D341Med (cell line): ENCODE measurements around the gene ZNF467.
A peak's percentile ranks its signal among the peaks of the same experiment; 100 is the strongest.

Source experiments
- DNase-seq: peaks from one replicate; pipeline ENCODE4 v3.0.0; 2012; ENCODE audit warnings: low spot score

The ZNF467 gene, protein sequence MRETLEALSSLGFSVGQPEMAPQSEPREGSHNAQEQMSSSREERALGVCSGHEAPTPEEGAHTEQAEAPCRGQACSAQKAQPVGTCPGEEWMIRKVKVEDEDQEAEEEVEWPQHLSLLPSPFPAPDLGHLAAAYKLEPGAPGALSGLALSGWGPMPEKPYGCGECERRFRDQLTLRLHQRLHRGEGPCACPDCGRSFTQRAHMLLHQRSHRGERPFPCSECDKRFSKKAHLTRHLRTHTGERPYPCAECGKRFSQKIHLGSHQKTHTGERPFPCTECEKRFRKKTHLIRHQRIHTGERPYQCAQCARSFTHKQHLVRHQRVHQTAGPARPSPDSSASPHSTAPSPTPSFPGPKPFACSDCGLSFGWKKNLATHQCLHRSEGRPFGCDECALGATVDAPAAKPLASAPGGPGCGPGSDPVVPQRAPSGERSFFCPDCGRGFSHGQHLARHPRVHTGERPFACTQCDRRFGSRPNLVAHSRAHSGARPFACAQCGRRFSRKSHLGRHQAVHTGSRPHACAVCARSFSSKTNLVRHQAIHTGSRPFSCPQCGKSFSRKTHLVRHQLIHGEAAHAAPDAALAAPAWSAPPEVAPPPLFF

DNA sequence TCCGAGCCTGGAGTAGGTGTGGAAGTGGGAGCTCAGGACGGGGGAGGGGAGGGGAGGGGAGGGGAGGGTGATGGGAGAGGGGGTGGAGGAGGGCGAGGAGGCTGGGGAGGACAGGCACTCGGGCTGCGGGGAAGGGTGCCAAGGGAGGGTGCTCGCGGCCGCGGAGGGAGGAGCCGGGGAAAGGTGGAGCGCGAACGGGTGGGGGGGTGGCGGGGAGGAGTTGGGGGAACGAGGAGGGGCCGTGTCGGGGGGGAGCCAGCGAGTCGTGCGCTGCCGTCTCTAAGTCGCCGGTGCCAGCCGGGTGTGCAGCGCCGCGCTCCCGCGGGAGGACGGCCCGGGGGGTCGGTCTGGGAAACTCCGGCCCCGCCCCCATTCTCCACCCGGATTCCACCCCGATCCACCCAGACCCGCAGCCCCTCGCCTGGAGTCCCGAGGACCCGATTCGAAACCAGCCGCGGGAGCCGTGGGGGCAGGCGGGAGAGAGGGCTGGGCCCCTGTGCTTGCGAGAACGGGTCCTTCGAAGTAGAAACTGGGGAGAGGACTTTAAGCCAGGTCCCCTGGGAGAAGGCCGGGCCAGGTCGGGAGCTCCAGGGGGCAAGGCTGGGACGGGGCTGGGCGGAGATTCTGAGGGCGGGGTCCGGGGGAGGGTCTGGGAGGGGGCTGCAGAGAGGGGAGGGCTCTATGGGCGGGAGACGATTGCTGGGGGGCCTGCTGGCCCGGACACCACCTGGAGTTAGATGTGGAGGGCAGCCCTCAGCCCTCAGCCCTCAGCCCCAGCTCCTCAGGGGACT, at the start of gene ZNF467:
TSS of gene ZNF467 (minus strand) at position 143 of the 791 bp plus-strand sequence. CDS start 2,556 bp downstream, outside the sequence.
- peak; percentile 73 for DNase-seq

DNA sequence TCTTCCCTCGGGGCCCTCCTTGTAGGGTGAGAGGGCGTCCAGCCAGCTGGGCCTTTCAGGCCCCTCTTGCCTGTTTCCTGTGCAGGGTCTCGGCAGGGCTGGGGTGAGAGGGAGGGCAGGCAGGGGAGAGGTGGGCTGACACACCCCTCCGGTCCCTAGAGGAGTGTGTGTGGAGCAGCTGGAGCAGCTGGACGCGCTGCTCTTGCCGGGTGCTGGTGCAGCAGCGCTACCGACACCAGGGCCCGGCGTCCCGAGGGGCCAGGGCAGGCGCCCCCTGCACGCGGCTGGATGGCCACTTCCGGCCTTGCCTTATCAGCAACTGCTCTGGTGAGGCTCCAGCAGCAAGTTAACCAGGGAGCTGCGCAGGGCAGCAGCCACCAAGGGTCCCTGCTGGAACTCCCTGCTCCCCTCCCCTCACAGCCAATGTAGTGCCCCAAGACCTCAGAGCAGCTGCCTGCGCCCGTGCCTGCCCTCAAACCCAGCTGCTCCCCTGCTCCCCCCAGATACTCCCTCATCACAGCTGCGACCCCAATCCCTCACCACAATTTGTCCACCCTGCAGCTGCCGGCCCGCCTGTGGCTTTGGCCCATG, 49.1 kb upstream of the ZNF467 start:
- no peak for DNase-seq

- no peak for DNase-seq
These were observed 48.1 kb upstream of the ZNF467 start for GRCh38 chr7:149821191-149822148.

- DNase-seq: no peak
These were observed 47.3 kb upstream of the ZNF467 start for GRCh38 chr7:149820622-149821190.

DNA sequence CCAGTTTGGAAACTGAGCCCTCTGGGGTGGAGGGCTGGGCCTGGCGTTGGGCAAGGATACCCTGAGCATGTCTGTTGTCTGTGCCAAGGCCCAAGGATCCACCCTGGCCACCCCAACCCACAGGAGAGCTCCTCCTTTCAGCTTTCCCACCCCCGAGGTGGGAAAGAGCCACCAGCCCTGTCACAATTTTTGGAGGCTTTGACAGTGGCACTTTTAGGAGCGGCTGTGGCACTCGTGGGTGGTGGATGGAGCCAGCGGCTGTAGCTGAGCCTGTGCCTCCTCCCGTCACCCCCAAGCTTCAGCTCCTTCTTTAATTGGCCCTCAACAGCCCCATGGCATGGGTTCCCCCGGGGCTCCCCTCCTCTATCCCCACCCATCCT, 46.6 kb upstream of the ZNF467 start:
- DNase-seq: no peak

GRCh38 chr7:149819141-149819960, 46.0 kb upstream of the ZNF467 start:
- no peak for DNase-seq

- no peak for DNase-seq
These were observed 45.1 kb upstream of the ZNF467 start for GRCh38 chr7:149818536-149818840.

GRCh38 chr7:149817836-149818535, 44.6 kb upstream of the ZNF467 start:
- no peak for DNase-seq

DNA sequence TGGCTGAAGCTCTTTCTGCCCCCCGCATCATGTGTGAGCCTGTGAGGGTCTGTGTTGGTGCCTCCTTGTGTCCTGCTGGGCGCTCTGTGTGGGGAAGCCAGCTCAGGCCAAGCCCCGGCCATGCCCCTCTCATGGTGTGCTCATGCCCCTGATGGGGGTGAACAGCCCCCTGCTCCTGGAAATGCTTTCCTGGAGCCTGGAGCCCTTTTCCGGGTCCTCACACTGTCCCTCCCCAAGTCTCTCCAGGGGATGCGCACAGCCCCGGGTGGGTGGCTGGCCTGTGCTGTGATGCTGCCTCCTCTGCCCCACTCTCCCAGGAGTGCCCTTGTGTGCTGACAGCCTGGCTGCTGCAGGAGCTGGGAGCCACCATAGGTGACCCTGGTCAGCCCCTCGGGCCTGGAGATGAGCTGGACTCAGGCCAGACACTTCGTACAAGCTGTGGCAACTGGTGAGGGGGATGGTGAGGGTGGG, 43.9 kb upstream of the ZNF467 start:
- DNase-seq: no peak

DNA sequence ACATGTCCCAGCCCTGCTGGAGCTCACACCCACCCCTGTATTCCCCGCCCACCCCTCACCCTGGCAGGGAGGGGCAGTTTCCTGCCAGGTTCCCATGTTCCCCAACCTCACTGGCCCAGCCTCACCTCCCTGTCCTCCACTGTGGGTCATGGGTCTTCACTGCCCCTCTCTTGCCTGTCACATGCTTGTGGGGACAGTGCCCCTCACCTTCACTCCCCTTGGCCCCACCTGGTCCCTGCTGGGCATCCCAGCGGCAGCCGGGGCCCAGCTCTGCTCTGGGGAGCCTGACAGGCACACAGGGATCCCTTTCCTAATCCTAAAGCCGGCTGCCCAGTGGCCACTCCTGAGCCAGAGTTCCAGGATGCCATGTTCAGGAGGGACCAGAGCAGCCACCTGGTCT, 43.4 kb upstream of the ZNF467 start:
- DNase-seq: no peak

GRCh38 chr7:149816267-149816751, 42.9 kb upstream of the ZNF467 start:
- DNase-seq: no peak

DNA sequence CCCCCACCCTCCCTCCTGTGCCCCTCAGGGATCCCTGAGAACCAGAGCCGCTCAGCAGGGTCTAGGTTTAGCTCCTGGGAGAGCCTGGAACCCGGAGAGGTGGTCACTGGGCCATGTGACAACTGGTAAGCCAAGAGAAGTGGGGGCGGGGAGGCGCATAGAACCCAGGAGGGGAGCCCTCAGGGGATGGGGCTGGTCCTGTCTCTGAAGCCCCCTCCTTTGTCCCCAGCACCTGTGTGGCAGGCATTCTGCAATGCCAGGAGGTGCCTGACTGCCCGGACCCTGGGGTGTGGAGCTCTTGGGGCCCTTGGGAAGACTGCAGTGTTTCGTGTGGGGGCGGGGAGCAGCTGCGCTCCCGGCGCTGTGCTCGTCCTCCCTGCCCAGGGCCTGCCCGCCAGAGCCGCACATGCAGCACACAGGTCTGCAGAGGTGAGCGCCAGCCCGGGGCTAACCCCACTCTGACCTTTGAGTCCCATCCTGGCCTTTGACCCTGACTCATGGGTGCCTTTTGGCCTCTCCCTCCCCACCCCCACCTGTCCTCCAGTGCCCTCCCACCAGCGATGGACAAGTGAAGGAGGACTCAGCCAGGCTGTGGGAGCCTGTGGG, 42.4 kb upstream of the ZNF467 start:
- no peak for DNase-seq

GRCh38 chr7:149815121-149815520, 41.7 kb upstream of the ZNF467 start:
- DNase-seq: no peak

DNA sequence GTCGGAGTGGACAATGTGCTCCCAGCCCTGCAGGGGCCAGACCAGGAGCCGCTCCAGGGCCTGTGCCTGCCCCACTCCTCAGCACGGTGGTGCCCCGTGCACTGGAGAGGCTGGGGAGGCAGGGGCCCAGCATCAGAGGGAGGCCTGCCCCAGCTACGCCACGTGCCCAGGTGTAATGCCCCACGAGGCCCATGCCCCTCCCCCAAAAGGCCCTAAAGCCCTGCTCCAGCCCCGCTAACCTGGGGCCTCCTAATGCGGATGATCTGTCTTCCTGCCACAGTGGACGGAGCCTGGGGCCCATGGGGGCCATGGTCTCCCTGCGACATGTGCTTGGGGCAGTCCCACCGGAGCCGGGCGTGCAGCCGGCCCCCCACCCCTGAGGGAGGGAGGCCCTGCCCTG, 41.1 kb upstream of the ZNF467 start:
- DNase-seq: no peak

- no peak for DNase-seq
These were observed 40.1 kb upstream of the ZNF467 start for GRCh38 chr7:149813254-149814035.

DNA sequence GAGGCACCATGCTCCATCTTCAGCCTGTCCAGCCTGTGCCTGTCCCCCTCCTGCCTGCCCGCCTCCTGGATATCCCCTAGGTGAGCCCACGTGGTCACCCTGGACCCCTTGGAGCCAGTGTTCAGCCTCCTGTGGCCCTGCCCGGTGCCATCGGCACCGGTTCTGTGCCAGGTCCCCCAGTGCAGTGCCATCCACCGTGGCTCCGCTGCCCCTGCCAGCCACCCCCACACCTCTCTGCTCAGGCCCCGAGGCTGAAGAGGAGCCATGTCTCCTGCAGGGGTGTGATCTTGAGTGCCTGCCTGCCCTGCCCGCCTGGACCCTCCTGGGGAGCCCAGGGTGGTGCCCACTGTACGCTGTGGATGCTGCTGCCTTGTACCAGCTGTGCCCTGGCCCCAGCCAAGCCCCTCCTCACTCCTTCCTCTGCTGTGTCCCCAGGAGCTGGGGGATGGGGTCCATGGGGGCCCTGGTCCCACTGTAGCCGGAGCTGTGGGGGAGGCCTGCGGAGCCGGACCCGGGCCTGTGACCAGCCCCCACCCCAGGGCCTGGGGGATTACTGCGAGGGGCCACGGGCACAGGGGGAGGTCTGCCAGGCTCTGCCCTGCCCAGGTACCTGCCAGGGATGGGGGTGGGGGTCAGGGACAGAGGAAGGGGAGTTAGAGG, 38.6 kb upstream of the ZNF467 start:
- DNase-seq: no peak

DNA sequence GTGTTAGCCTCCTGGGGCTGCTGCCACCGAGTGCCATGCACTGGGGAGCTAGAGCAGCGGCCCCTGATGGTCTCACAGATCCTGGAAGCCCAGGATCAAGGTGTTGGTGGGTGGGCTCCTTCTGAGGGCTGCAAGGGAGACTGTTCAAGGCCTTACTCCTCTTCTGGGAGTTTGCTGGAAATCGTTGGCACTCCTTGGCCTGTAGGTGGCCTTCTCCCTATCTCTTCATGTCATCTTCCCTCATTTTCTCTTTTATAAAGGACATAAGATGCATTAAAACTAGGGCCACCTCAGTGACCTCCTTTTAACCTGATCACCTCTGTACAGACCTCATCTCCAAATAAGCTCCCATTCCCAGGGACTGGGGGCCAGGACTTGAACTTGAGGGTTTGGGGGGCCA, 37.8 kb upstream of the ZNF467 start:
- no peak for DNase-seq

- no peak for DNase-seq
These were observed 35.8 kb upstream of the ZNF467 start for GRCh38 chr7:149809215-149809614.
